ENCODE data around the gene REXO1.
A peak's percentile ranks its signal among the peaks of the same experiment; 100 is the strongest.
"Not testable (repeated sequence)": the region's sequence is repeated elsewhere in the genome, so short reads cannot be mapped to it uniquely, and the experiment has no call there.

REXO1 gene

DNA sequence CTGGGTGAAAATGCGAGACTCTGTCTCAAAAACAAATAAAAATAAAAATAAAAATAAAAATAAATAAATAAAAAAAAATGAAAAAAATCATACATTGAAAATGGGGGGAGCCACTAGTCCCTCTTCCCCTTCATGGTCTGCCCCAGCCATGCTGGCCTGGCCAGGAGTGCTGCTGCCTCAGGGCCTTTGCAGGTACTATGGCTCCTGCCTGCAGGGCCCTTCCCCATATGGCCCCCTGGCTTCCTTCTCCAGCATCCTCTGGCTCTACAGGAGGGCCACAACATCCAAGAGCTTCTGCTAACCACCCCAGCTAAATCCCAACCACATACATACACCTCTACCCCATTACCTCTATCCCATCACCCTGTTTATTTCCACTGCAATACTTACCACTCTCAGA lies 41.6 kb upstream of the REXO1 start:
- no peaks in the 10 kb centered on the region for H3K27me3 ChIP-seq (ENCODE audit: insufficient read depth, low read length, poor library complexity, severe bottlenecking)
- H3K9me2 ChIP-seq (replicated peaks; ENCODE audit: low read depth, low read length), result no peaks in the 10 kb centered on the region
- H4K20me1 ChIP-seq (ENCODE audit: insufficient read depth, low read length, poor library complexity, severe bottlenecking), result peaks cover under 1% of the 10 kb centered on the region
- H3K4me1 ChIP-seq (ENCODE audit: insufficient read depth, low read length, poor library complexity, severe bottlenecking), result peaks cover 3% of the 10 kb centered on the region
- H3K79me2 ChIP-seq (ENCODE audit: insufficient read depth, low read length), result peaks cover 2% of the 10 kb centered on the region
- no peaks in the 10 kb centered on the region for H3K36me3 ChIP-seq (ENCODE audit: insufficient read depth, low read length)
- no peaks in the 10 kb centered on the region for H3F3A ChIP-seq (ENCODE audit: low read depth)
- TF ChIP-seq EZH2phosphoT487 (IDR thresholded peaks at IDR 0.05; ENCODE audit: borderline replicate concordance), result no peak
- TF ChIP-seq, protein P1, sequence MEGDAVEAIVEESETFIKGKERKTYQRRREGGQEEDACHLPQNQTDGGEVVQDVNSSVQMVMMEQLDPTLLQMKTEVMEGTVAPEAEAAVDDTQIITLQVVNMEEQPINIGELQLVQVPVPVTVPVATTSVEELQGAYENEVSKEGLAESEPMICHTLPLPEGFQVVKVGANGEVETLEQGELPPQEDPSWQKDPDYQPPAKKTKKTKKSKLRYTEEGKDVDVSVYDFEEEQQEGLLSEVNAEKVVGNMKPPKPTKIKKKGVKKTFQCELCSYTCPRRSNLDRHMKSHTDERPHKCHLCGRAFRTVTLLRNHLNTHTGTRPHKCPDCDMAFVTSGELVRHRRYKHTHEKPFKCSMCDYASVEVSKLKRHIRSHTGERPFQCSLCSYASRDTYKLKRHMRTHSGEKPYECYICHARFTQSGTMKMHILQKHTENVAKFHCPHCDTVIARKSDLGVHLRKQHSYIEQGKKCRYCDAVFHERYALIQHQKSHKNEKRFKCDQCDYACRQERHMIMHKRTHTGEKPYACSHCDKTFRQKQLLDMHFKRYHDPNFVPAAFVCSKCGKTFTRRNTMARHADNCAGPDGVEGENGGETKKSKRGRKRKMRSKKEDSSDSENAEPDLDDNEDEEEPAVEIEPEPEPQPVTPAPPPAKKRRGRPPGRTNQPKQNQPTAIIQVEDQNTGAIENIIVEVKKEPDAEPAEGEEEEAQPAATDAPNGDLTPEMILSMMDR (conservative IDR thresholded peaks at IDR 0.05; ENCODE audit: low read length), result no peak
- no peak overlapping the region for H3K9ac ChIP-seq (ENCODE audit: low read depth, low read length, poor library complexity, severe bottlenecking)
- no peak overlapping the region for H2AFZ ChIP-seq (ENCODE audit: low read length)
- no peaks in the 10 kb centered on the region for H3K9me3 ChIP-seq (ENCODE audit: insufficient read depth, low read depth, low read length)
- no peak overlapping the region for H3K4me2 ChIP-seq (ENCODE audit: low read depth, low read length, poor library complexity, severe bottlenecking)
- H3K4me3 ChIP-seq (ENCODE audit: low read length, poor library complexity, severe bottlenecking), result no peak overlapping the region

DNA sequence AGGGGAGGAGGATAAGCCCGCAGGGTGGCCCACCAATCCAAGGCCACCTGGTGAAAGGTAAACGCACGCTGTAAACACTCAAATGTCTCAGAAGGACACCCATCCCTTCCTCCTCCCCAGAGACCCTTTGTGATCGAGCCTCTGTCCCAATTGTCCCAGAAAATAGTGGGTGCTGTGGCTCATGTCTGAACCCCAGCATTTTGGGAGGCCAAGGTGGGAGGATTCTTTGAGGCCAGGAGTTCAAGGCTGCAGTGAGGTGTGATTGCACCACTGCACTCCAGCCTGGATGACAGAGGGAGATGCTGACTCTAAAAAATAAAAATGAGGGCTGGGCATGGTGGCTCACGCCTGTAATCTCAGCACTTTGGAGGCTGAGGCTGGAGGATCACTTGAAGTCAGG lies 40.1 kb upstream of the REXO1 start:
- TF ChIP-seq, protein P1 (conservative IDR thresholded peaks at IDR 0.05; ENCODE audit: low read length), result no peak
- TF ChIP-seq EZH2phosphoT487 (IDR thresholded peaks at IDR 0.05; ENCODE audit: borderline replicate concordance), result no peak
- Histone ChIP-seq H3K9me3 (ENCODE audit: insufficient read depth, low read depth, low read length) (no peaks in the 10 kb centered on the region), H3K4me3 (ENCODE audit: low read length, poor library complexity, severe bottlenecking) (no peak overlapping the region), H4K20me1 (ENCODE audit: insufficient read depth, low read length, poor library complexity, severe bottlenecking) (peaks cover 16% of the 10 kb centered on the region), H3K27me3 (ENCODE audit: insufficient read depth, low read length, poor library complexity, severe bottlenecking) (no peaks in the 10 kb centered on the region), H3K36me3 (ENCODE audit: insufficient read depth, low read length) (no peaks in the 10 kb centered on the region), H3K4me2 (ENCODE audit: low read depth, low read length, poor library complexity, severe bottlenecking) (no peak overlapping the region), H2AFZ (ENCODE audit: low read length) (no peak overlapping the region), H3K9ac (ENCODE audit: low read depth, low read length, poor library complexity, severe bottlenecking) (no peak overlapping the region), H3K4me1 (ENCODE audit: insufficient read depth, low read length, poor library complexity, severe bottlenecking) (peaks cover 15% of the 10 kb centered on the region), H3F3A (ENCODE audit: low read depth) (no peaks in the 10 kb centered on the region), H3K79me2 (ENCODE audit: insufficient read depth, low read length) (peaks cover 18% of the 10 kb centered on the region), H3K9me2 (replicated peaks; ENCODE audit: low read depth, low read length) (no peaks in the 10 kb centered on the region)

DNA sequence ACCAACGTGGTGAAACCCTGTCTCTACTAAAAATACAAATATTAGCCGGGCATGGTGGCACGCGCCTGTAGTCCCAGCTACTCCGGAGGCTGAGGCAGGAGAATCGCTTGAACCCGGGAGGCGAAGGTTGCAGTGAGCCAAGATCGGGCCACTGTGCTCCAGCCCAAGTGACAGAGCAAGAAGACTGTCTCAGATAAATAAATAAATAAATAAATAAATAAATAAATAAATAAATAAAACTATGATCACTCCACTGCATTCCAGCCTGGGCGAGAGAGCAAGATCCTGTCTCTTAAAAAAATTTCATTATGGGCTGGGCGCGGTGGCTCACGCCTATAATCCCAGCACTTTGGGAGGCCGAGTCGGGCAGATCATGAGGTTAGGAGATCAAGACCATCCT lies 38.1 kb upstream of the REXO1 start:
- H3K9me3 ChIP-seq (ENCODE audit: insufficient read depth, low read depth, low read length); H3K27me3 ChIP-seq (ENCODE audit: insufficient read depth, low read length, poor library complexity, severe bottlenecking); H3K4me3 ChIP-seq (ENCODE audit: low read length, poor library complexity, severe bottlenecking); H3K9me2 ChIP-seq (replicated peaks; ENCODE audit: low read depth, low read length); H2AFZ ChIP-seq (ENCODE audit: low read length); H3K36me3 ChIP-seq (ENCODE audit: insufficient read depth, low read length); H3K9ac ChIP-seq (ENCODE audit: low read depth, low read length, poor library complexity, severe bottlenecking); H3F3A ChIP-seq (ENCODE audit: low read depth); H3K4me2 ChIP-seq (ENCODE audit: low read depth, low read length, poor library complexity, severe bottlenecking): not testable (repeated sequence)
- H4K20me1 ChIP-seq (ENCODE audit: insufficient read depth, low read length, poor library complexity, severe bottlenecking), result peaks cover 31% of the 10 kb centered on the region
- H3K4me1 ChIP-seq (ENCODE audit: insufficient read depth, low read length, poor library complexity, severe bottlenecking), result peaks cover 32% of the 10 kb centered on the region
- H3K79me2 ChIP-seq (ENCODE audit: insufficient read depth, low read length), result peaks cover 37% of the 10 kb centered on the region

DNA sequence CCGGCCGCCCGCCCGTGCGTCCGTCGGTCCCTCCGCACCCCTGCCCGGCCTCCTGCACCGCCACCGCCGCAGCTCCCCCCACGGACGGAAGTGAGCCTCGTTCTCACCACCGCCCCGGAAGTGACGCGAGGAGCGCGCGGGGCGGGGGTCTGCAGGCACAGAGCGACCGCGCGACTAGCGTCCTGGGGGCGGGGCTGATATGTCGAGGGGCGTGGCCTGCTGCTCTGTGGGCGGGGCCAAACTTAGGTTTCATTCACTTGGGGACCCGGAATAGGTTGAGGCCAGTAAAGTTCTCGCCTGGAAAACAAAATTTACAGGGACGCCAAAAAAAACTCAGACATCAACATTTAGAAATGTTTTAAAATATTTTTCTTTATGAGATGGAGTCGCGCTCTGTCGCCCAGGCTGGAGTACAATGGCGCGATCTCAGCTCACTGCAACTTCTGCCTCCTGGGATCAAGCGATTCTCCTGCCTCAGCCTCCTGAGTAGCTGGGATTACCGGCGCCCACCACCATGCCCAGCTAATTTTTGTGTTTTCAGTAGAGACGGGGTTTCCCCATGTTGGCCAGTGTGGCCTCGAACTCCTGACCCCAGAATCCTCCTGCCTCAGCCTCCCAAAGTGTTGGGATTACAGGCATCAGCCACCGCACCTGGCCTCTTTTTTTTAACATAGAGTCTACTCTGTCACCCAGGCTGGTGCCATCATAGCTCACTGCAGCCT lies 37.3 kb upstream of the REXO1 start, which contains the start of gene ABHD17A:
Gene ABHD17A (minus strand): TSS at position 99 of the 722 bp plus-strand sequence. CDS start 3,930 bp downstream, outside the sequence.
- not testable (repeated sequence) for H3K27me3 ChIP-seq (ENCODE audit: insufficient read depth, low read length, poor library complexity, severe bottlenecking); H3K9me2 ChIP-seq (replicated peaks; ENCODE audit: low read depth, low read length); H2AFZ ChIP-seq (ENCODE audit: low read length); H3K9me3 ChIP-seq (ENCODE audit: insufficient read depth, low read depth, low read length); H3K36me3 ChIP-seq (ENCODE audit: insufficient read depth, low read length); H3F3A ChIP-seq (ENCODE audit: low read depth)
- H3K4me3 ChIP-seq (ENCODE audit: low read length, poor library complexity, severe bottlenecking), result peak within 1 kb of the TSS; percentile 97
- peak within 1 kb of the TSS; percentile 84 for H3K4me2 ChIP-seq (ENCODE audit: low read depth, low read length, poor library complexity, severe bottlenecking)
- peaks cover 42% of the 10 kb centered on the region for H3K79me2 ChIP-seq (ENCODE audit: insufficient read depth, low read length)
- peaks cover 32% of the 10 kb centered on the region for H3K4me1 ChIP-seq (ENCODE audit: insufficient read depth, low read length, poor library complexity, severe bottlenecking)
- peak within 1 kb of the TSS; percentile 85 for H3K9ac ChIP-seq (ENCODE audit: low read depth, low read length, poor library complexity, severe bottlenecking)
- peaks cover 34% of the 10 kb centered on the region for H4K20me1 ChIP-seq (ENCODE audit: insufficient read depth, low read length, poor library complexity, severe bottlenecking)
